K562 (cell line): Measurements from ENCODE around the gene CLTB.

Experiments used
- BRF2 ChIP-seq: IDR thresholded peaks from 3 replicates; pipeline ENCODE4 v1.6.1; 2011; ENCODE audit warnings: borderline replicate concordance, mild to moderate bottlenecking; ENCODE audit not compliant: insufficient read length, insufficient read depth
- CTCF ChIP-seq, 3 experiments: IDR thresholded peaks in 2 of 3; conservative IDR thresholded peaks in 1 of 3; 2 replicates each; pipeline ENCODE4 v1.5.1; 2011 to 2012; ENCODE audit warnings: low read length in 3 of 3, mild to moderate bottlenecking in 3 of 3, control low read depth in 2 of 3, improper control_type of control experiment in 1 of 3, inconsistent platforms in 1 of 3, low read depth in 1 of 3, mixed read lengths in 1 of 3, moderate library complexity in 1 of 3; ENCODE audit not compliant: insufficient read depth in 2 of 3
- GATA2 ChIP-seq: sonication (generic); formaldehyde crosslinking; IDR thresholded peaks from 2 replicates; pipeline ENCODE4 v1.4.0; 2020; ENCODE audit warnings: mild to moderate bottlenecking, missing genetic modification reagents
- JUN ChIP-seq, 2 experiments: sonication (generic) in 1 of 2; formaldehyde crosslinking in 1 of 2; IDR thresholded peaks; 2 replicates each; pipeline versions ENCODE4 v1.6.1 to v1.8.0; 2012 to 2022; ENCODE audit warnings: borderline replicate concordance in 2 of 2, mild to moderate bottlenecking in 2 of 2, improper control_type of control experiment in 1 of 2, low read depth in 1 of 2, low read length in 1 of 2, missing genetic modification reagents in 1 of 2
- KAT8 ChIP-seq: fragments of 450-650 bp; IDR thresholded peaks from 2 replicates; pipeline ENCODE4 v1.6.1; 2016; ENCODE audit warnings: low read depth, mild to moderate bottlenecking
- MAZ ChIP-seq, 2 experiments: fragments of 450-650 bp in 1 of 2; sonication (generic) in 1 of 2; formaldehyde crosslinking; IDR thresholded peaks in 1 of 2; conservative IDR thresholded peaks in 1 of 2; 2 replicates each; pipeline versions ENCODE4 v1.4.0 to v1.5.0; 2020; ENCODE audit warnings: mild to moderate bottlenecking in 1 of 2, missing genetic modification reagents in 1 of 2
- MEIS2 ChIP-seq: fragments of 450-650 bp; IDR thresholded peaks from 2 replicates; pipeline ENCODE4 v1.6.1; 2014; ENCODE audit warnings: mild to moderate bottlenecking; ENCODE audit not compliant: partially characterized antibody
- NCOR1 ChIP-seq: fragments of 450-650 bp; IDR thresholded peaks from 2 replicates; pipeline ENCODE4 v1.6.1; 2016; ENCODE audit warnings: mild to moderate bottlenecking, moderate library complexity
- SMAD4 ChIP-seq: fragments of 250-450 bp; sonication (Bioruptor Pico); conservative IDR thresholded peaks from 2 replicates; pipeline ENCODE4 v1.8.0; 2021; ENCODE audit warnings: inconsistent platforms, mild to moderate bottlenecking, moderate library complexity
- SREBF2 ChIP-seq: sonication (generic); formaldehyde crosslinking; IDR thresholded peaks from 2 replicates; pipeline ENCODE4 v1.4.0; 2020; ENCODE audit warnings: mild to moderate bottlenecking, missing genetic modification reagents
- ZNF707 ChIP-seq: fragments of 250-450 bp; sonication (Bioruptor Pico); conservative IDR thresholded peaks from 2 replicates; pipeline ENCODE4 v1.8.0; 2022; ENCODE audit warnings: inconsistent platforms, mild to moderate bottlenecking, moderate library complexity
- ZNF830 ChIP-seq: fragments of 250-450 bp; sonication (Bioruptor Pico); IDR thresholded peaks from 2 replicates; pipeline ENCODE4 v1.5.0; 2021; ENCODE audit warnings: mild to moderate bottlenecking
- TF ChIP-seq, protein P1 (sequence below): sonication (generic); formaldehyde crosslinking; IDR thresholded peaks from 2 replicates; pipeline ENCODE4 v1.8.0; 2022; ENCODE audit warnings: mild to moderate bottlenecking, missing genetic modification reagents

GRCh38 chr5:176414704-176415103 is 1.6 kb downstream of the CLTB start:
- TF ChIP-seq CTCF (IDR thresholded peaks at IDR 0.05 in 2 of 3, conservative IDR thresholded peaks at IDR 0.05 in 1 of 3; ENCODE audit: insufficient read depth in 2 of 3, low read depth in 1 of 3, low read length in 3 of 3) (no peak), KAT8 (no peak), SREBF2 (CRISPR knock-in tag) (no peak), BRF2 (no peak), ZNF707 (CRISPR knock-in tag) (no peak), ZNF830 (no peak), GATA2 (CRISPR knock-in tag) (no peak), MAZ (CRISPR knock-in tag; conservative IDR thresholded peaks at IDR 0.05 in 1 of 2, IDR thresholded peaks at IDR 0.05 in 1 of 2) (no peak), NCOR1 (no peak), MEIS2 (no peak), JUN (IDR thresholded peaks at IDR 0.05; ENCODE audit: borderline replicate concordance, low read depth, low read length) (no peak), JUN (CRISPR knock-in tag; IDR thresholded peaks at IDR 0.05; ENCODE audit: borderline replicate concordance) (no peak), SMAD4 (CRISPR knock-in tag) (no peak)
- TF ChIP-seq, protein P1, sequence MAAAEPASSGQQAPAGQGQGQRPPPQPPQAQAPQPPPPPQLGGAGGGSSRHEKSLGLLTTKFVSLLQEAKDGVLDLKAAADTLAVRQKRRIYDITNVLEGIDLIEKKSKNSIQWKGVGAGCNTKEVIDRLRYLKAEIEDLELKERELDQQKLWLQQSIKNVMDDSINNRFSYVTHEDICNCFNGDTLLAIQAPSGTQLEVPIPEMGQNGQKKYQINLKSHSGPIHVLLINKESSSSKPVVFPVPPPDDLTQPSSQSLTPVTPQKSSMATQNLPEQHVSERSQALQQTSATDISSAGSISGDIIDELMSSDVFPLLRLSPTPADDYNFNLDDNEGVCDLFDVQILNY (CRISPR knock-in tag), result no peak
